GM19324 (cell line): ENCODE data around the gene AFMID.
"Not testable (repeated sequence)": the region's sequence is repeated elsewhere in the genome, so short reads cannot be mapped to it uniquely, and the experiment has no call there.

Source experiments
- ATAC-seq: cut with Tn5 transposase; IDR thresholded peaks from one replicate; pipeline ENCODE4 v1.9.1; 2021; ENCODE audit warnings: mild to moderate bottlenecking, moderate library complexity; ENCODE audit not compliant: unreplicated experiment, low FRiP score

The AFMID gene

GRCh38 chr17:78151514-78152008 lies 35.6 kb upstream of the AFMID start:
- no peak for ATAC-seq

DNA sequence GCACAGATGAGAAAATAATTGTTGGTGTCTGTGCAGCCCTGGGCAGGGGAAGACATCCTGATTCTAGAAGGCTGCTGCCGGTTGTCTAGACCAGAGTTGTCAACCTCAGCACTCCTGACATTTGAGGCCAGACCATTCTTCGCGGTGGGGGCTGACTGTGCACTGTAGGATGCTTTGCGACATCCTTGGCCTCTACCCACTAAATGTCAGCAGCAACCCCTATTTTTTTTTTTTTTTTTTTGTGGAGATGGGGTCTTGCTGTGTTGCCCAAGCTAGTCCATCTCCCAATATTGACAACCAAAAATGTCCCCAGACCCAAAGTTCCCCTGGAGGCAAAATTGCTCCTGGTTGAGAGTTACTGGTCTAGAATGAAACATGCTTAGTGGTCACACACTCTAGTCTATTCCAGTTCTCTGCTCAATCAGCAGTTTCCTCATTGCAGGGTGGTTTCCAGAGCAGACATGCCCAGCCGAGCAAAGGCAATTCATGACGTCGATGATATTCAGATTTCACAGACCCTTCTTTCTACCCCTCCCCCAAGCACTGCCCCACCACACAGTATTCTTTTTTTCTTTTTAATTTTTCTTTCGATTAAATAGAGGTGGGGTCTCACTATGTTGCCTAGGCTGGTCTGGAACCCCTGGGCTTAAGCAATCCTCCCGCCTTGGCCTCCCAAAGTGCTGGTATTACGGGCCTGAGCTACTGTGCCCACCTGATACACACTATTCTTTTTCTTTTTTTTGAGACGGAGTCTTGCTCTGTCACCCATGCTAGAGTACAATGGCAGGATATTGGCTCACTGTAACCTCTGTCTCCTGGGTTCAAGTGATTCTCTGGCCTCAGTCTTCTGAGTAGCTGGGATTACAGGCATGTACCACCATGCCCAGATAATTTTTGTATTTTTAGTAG lies 32.0 kb upstream of the AFMID start:
- no peak for ATAC-seq

DNA sequence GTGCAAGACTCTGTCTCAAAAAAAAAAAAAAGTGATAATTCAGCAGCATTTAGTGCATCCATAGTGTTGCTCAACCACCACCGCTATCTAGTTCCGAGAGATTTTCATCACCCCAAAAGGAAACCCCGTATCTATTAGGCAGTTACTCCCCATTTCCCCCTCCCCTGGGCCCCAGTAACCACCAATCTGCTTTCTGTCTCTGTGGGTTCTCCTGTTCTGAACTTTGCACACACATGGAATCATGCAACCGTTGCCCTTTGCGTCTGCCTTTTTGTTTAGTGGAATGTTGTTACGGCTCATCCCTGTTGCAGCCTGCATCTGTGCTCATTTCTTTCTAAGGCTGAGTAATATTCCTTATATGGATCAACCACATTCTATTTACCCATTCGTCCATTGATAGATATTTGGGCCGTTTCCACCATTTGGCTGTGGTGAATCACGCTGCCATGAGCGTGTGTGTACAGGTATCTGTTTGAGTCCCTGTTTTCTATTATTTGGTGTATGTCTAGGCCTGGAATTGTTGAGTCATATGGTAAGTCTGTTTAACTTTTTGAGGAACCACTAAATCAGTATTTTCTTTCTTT lies 27.5 kb upstream of the AFMID start:
- no peak for ATAC-seq

GRCh38 chr17:78163881-78164747 lies 23.0 kb upstream of the AFMID start:
- no peak for ATAC-seq

GRCh38 chr17:78164748-78165607 lies 22.2 kb upstream of the AFMID start:
- no peak for ATAC-seq

DNA sequence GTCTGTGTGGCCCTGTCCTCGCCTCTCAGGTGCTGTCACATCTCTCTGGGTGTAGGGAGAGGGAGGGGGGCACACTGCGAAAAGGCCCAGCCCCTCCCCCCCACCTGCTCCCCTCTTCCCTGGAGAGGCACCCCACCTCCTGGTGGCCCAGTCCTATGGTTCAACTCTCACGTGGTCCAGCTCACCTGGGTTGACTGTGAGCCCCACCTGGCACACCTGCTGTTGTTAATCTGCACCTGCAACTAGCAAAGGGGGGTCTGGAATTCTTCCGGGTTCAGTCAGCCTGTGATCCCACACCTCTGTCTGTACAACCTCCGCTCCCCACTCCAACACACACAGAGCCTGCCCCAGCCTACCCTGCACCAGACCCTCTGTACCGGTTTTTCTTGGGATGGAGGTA lies 20.7 kb upstream of the AFMID start:
- ATAC-seq, result no peak

- ATAC-seq, result peak; percentile 62
Measured at GRCh38 chr17:78168242-78168902, 18.8 kb upstream of the AFMID start, which contains the start of gene SYNGR2. SYNGR2 (plus strand) TSS chr17:78168581; CDS start chr17:78168617, 36 bp downstream.

DNA sequence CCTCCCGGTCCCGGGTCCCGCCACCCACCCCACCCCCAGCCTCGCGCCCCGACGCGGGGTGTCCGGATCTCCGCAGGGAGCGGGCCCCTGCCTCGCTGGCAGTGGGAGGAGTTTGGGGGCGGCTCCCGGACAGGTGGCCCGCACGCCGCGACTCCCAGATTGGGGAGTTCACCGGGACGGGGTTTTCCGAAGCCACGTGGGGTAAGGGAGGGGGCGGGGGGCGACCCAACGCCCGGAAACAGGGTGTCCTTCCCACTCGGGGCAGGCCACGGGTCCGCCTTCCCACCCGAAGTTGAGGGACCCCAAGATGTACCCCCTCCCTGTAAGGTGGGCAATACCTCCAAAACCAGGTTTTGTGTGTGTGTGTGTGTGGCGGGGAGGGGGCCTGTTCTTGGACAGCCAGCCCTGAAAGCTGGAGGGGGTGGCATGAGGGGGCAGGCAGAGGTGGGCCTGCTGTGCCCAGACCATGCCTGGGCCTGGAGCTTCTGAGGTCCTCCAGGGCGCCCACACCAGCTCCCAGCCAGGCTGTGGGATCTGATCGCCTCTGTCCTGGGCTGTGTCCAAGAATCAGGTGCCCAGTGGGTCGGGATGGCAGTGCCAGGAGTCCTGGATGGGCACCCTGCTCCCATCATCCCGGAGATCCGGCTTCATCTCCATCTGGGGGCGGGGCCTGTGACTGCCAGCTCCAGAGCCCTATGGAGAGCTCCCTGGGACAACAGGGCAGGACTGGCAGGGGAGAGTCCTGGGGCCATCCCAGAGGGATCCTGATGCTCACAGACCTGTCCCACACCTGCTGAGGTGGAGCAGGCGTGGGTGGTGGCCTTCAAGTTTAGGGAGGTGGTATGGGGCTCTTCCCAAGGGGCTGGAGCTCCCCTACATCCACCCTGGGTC lies 18.0 kb upstream of the AFMID start:
- ATAC-seq, result peak; percentile 8

DNA sequence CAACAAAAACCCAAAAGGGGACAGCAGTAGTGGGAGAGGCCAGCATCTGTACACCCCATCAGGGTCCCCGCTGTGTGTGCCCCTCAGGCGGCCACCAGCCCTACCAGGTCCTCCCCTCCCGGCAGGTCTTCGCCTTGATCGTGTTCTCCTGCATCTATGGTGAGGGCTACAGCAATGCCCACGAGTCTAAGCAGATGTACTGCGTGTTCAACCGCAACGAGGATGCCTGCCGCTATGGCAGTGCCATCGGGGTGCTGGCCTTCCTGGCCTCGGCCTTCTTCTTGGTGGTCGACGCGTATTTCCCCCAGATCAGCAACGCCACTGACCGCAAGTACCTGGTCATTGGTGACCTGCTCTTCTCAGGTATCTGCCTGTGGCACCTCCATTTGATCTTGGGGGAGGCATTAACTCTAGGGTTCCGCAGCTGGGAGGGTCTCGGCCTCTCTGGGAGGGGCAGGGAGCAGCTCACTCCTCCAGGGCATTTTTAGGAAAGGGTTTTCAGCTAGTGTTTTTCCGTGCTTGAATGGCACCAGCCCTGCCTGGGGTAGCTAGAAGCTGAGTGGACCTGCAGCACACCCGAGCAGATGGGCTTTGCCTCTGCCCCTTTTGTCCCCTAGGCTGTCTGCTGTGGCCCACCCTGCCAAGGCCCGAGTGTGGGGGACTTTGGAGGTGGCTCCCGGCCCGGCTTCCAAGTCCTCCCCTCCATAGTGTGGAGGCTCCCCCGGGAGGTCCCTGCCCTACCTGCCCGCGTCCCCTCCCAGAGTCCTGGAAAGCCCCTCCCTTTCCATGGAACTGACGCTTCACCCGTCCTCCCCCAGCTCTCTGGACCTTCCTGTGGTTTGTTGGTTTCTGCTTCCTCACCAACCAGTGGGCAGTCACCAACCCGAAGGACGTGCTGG lies 16.2 kb upstream of the AFMID start:
- ATAC-seq, result no peak

- ATAC-seq, result not testable (repeated sequence)
Measured at GRCh38 chr17:78171591-78172248, 15.4 kb upstream of the AFMID start.

- no peak for ATAC-seq
Measured at GRCh38 chr17:78172249-78173051, 14.7 kb upstream of the AFMID start.

GRCh38 chr17:78173097-78173715 lies 14.0 kb upstream of the AFMID start:
- ATAC-seq, result no peak

- ATAC-seq, result no peak
Measured at GRCh38 chr17:78174346-78174869, 12.8 kb upstream of the AFMID start.

- ATAC-seq, result no peak
Measured at GRCh38 chr17:78174870-78175642, 12.1 kb upstream of the AFMID start.

- ATAC-seq, result no peak
Measured at GRCh38 chr17:78175643-78175981, 11.6 kb upstream of the AFMID start.
